ENCODE results near the gene CACNA1I.

DNA sequence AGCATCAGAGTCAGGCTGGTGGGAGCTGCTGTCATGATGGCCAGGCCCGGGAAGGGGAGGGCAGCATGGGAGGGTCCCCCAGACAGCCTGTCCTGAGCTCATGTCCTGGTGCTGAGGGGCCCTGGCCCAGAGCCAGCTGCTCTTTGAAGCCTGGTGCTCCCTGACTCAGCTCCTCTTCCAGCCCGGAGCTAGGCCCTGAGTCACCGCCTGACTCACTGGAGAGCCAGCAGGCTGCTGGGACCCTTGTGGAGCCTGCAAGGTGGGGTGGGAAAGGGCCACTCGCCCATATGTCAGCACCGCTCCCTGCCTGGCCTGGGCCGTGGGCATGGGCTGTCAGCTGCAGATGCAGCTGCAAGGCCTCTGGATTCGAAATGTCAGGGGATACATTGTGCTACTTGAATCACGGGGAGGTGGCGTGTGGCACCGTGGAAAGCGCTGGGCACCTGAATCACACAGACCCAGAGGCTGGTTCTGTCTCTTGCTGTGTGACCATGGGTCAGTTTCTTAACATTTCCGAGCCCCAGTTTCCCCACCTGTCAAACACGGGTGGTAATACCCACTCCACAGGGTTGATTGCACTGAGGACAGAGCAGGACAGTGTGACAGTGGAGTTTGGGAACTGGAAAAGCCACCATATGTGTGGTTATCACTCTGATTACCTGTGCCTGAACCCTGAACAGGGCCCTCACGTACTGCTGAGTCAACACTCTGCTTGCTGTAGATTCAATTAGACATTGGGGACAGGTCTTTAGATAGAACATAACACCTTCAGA, 4.4 kb downstream of the CACNA1I start:
- TF ChIP-seq ZNF157 (tag by site-specific recombination; IDR thresholded peaks at IDR 0.05) (no peak), ZNF623 (tag by site-specific recombination; IDR thresholded peaks at IDR 0.05) (no peak), CTCF (tag by site-specific recombination; IDR thresholded peaks at IDR 0.05) (no peak), ZSCAN16 (tag by site-specific recombination; IDR thresholded peaks at IDR 0.05) (no peak), ZNF335 (tag by site-specific recombination; conservative IDR thresholded peaks at IDR 0.05) (no peak), ZBTB17 (tag by site-specific recombination; IDR thresholded peaks at IDR 0.05) (no peak), ZFP69B (tag by site-specific recombination; IDR thresholded peaks at IDR 0.05) (no peak)

Data from HEK293 (cell line).